Activated CD8-positive, alpha-beta memory T cell treated with anti-CD3 and anti-CD28 coated beads for 4 hours (primary cell): ENCODE data around the gene ADD1.
"Not testable (repeated sequence)": the region's sequence is repeated elsewhere in the genome, so short reads cannot be mapped to it uniquely, and the experiment has no call there.

ENCODE experiments used
- DNase-seq, 2 donors: peaks; one replicate each; pipeline ENCODE4 v3.0.0-alpha.2; 2020; ENCODE audit warnings: low read depth in 2 of 2

The ADD1 gene

DNA sequence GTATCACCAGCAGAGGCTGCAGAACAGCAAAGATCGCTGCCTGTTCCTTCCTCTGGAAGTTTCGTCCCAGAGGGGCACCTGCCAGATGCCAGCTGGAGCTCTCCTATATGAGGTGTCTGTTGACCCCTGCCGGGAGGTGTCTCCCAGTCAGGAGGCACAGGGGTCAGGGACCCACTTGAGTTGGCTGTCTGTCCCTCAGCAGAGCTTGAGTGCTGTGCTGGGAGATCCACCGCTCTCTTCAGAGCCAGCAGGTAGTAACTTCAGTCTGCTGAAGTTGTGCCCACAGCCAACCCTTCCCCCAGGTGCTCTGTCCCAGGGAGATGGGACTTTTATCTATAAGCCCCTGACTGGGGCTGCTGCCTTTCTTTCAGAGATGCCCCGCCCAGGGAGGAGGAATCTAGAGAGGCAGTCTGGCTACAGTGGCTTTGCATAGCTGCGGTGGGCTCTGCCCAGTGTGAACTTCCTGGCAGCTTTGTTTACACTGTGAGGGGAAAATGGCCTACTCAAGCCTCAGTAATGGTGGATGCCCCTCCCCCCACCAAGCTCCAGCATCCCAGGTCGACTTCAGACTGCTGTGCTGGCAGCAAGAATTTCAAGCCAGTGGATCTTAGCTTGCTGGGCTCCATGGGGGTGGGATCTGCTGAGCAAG, 78.9 kb downstream of the ADD1 start:
- DNase-seq: not testable (repeated sequence)

DNA sequence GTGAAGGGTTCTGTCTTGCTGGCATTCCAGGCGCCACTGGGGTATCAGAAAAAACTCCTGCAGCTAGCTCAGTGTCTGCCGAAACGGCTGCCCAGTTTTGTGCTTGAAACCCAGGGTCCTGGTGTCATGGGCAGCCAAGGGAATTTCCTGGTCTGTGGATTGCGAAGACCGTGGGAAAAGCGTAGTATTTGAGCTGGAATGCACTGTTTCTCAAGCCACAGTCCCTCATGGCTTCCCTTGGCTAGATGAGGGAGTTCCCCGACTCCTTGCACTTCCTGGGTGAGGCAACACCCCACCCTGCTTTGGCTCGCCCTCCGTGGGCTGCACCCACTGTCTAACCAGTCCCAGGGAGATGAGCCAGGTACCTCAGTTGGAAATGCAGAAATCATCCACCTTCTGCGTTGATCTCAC, 79.5 kb downstream of the ADD1 start:
- no peak for DNase-seq

- no peak for DNase-seq
Observed at GRCh38 chr4:2923668-2924173, 80.1 kb downstream of the ADD1 start.

- DNase-seq: no peak
Observed at GRCh38 chr4:2924286-2924685, 80.6 kb downstream of the ADD1 start.

DNA sequence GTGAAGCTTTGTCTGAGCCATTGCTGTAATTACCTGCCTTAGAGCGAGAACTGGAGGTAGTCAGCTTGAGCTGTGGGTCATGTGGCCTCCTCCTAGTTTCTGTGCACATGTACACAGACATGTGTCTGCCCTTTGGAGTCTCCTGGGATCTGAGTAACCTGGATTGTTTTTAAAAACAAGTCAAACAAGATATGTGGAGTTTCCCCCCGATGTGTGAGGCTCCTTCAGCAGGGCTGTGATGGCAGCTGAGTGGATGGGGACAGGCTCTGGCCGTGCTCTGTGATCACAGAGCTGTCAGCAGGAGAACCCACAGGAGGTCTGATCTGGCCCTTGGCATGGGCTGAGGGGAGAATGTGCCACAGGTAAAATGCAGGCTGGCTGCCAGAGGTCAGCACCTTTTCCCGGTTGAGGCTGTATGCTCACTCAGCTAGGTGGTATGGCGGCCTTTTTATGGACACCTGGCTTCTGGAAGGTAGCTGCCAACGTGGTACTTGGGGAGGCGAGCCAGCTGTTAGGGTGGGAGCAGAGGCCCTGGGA, 81.2 kb downstream of the ADD1 start:
- DNase-seq: no peak

- DNase-seq: no peak
Observed at GRCh38 chr4:2925496-2925895, 81.9 kb downstream of the ADD1 start.

- no peak for DNase-seq
Observed at GRCh38 chr4:2925931-2926860, 82.6 kb downstream of the ADD1 start.

DNA sequence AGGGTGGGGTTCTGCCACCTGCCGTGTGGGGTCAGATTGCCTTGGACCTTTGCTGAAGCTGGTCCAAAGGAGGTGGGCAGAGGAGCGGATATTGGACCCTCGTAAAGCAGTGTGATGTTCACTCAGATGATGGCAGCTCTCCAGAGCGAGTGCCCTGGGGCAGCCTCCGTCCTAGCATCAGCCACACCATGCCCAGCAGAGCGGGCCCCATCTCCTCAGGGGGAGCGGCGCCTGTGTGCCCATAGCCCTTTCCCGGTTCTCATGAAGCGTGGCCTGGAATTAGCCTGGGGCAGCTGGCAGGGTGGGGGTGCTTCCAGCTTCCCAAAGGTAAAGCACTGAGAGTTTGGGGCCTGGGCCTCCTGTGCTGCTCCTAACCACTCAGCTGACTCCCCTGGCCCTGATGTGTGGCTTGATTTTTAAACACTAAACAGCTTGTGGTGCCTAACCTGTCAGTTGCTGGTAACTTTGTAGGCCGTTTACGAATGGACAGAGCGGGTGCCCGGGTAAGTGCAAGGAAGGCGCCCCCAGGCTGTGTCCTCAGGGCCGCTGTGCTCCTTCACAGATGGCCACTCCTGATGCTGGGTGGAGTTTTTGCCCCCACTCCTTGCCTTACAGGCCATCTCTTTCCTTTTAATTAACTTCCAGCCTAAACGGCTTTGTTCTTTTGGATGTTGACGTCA, 83.5 kb downstream of the ADD1 start:
- DNase-seq: no peak

DNA sequence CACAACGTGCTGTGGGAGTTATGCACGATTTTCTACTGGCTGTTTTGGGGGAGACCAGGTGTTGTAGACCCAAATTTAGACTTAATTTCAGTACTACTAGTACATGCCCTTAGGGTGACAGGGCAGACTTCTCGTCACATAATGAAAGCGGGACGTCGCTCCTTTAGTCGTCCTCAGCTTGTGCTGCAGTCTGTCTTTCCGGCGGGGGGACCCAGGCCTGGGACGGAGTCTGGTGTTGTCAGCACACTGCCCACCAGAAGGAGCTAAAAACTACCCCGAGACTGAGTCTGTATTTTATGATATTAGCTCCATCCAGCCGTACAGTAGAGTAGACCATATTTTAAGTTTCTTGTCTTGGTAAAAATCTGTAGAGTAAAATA, 84.0 kb downstream of the ADD1 start:
- DNase-seq: no peak

GRCh38 chr4:2928242-2929176, 84.9 kb downstream of the ADD1 start:
- DNase-seq: no peak

- no peak for DNase-seq
Observed at GRCh38 chr4:2929469-2929868, 85.8 kb downstream of the ADD1 start.

DNA sequence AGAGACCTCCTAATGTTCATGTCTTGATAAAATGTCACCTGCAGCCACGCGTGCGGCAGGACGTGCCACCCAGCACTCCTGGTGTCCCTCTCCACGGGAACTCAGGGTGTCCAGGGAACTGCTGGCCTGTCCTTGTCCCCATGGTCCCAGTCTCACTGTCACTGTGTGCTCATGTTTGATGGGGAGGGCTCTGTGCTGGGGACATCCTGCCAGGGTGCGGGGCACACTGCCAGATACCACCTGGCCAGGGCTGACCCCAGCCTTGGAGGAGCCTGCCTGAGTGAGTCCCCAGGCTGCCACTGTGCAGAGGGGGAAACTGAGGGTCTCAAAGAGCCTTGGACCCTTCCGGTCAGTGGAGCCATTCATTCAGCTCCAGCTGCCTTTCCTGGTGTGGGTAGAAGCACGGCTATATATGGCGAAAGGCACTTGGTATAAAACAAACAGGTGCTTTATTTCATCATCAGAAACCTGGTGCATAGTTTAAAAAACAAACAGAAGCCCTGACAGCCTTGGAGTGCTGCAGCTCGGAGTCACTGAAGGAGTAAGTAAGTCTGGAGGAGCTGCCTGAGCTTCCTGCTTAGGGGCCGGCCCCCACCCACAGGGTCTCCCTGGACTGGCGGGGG, 86.6 kb downstream of the ADD1 start:
- DNase-seq: no peak

DNA sequence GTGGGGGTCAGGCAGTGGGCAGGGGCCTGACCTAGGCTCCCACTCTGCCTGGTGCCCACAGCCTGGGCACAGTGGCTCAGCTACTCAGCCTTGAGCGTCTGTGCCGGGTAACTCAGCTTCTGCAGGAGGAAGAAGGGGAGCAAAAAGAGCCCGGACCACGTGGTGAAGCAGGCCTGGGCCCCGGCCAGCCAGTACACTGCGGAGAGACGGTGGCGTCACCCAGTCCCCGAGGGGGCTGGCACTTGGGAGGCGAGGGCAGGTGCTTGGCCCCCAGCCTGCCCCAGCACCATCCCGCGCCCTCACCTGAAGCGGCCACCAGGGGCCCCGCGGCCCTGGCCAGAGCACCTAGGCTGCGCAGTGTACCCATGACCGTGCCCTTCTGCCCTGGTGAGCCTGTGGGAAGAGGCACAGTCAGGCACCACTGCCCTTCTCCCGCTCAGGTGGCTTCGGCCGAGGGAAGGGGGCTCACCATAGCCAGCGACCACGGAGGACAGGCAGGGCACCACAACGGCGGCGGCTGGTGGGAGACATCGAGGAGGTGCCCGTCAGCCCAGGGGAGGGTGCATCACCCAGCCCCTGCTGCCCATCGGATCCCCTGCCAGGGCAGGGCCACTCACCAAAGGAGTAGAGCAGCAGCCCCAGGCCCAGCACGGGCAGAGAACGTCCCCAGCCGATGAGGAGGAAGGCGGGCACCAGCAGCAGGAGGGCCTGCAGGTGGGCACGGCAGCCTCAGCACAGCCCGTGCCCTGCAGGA, 87.3 kb downstream of the ADD1 start:
- DNase-seq: no peak

DNA sequence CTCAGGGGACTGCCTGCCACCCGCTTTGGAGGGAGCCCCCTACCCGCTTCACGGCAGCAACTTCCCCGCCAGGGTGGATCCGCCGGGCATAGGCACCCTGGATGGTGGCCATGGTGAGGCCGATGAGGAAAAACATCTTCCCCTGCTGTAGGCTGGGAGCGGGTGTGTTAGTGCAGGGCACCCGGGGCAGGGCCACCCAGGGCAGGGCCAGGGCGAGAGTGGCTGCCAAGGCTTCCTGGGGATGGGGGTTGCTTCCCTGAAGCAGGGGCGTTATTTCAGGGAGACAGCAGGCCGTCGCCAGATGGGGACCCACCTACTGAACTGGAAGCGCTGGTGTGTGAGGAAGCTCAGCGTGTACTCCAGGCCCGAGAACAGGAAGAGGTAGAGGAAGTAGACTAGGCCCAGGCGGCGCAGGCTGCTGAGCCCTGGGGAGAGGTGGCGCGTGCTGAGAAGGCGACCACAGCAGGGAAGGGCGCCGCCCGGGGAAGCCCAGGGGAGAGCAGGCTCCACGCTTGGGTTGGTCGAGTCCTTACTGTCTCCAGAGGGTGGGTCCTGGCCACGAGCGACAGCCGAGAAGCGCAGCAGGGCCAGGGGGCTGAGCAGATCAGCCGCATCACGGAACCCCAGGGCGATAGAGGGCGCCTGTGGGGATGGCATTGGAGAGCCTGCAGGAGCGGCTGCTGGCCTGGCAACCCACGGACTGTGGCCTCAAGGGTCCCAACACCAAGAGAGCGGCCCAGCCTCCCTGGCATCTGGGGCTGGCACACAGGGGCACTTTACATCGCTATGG, 88.1 kb downstream of the ADD1 start:
- no peak for DNase-seq

DNA sequence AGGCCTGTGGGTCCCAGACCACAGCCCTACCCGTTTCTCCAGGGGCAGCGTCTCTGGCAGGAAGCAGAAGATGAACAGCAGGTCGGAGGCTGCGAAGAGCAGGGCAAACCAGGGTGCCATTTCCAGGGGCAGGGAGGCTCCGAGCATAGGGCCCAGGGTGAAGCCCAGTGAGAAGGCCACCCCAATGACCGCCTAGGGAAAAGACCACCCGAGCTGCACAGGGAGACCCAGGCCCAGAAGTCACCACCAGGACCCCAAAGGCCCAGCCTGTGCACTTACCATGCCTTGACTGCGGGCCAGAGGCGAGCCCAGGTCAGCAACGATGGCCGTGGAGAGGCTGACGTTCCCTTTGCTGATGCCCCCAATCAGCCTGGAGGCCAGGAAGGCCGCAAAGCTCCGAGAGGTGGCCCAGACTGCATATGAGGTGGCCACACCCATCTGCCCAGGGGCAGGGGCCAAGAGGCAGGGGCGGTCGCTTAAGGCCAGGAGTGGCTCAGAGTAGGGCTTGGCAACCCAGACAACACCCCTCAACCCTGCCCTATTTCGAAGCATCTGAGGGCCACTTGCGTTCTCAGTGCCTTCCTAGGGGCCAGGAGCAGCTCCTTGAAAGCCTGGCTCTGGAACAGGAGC, 88.8 kb downstream of the ADD1 start:
- no peak for DNase-seq

- no peak for DNase-seq
Observed at GRCh38 chr4:2932951-2933565, 89.4 kb downstream of the ADD1 start.

GRCh38 chr4:2933566-2934076, 90.0 kb downstream of the ADD1 start:
- no peak for DNase-seq
